Lower lobe of right lung (tissue), 2 donors: ENCODE results near the gene SLC25A36. TPM values are rescaled to one million over a fixed set of nuclear protein-coding genes. Genes with fewer than 3 reads are reported as not detected.
"Not testable (repeated sequence)": the region's sequence is repeated elsewhere in the genome, so short reads cannot be mapped to it uniquely, and the experiment has no call there.

Source experiments
- ATAC-seq, 2 donors: fragments of 200-7000 bp; cut with Tn5 transposase; one replicate each; pipeline ENCODE4 v1.9.1; 2020 to 2022; ENCODE audit warnings: mild to moderate bottlenecking in 2 of 2, moderate library complexity in 2 of 2
- DNase-seq: peaks from one replicate; pipeline ENCODE4 v3.0.0-alpha.2; 2020
- H3K27ac ChIP-seq: fragments of 200-600 bp; one replicate; pipeline ENCODE4 v1.8.0; 2022
- H3K27me3 ChIP-seq: fragments of 200-600 bp; one replicate; pipeline ENCODE4 v1.8.0; 2022; ENCODE audit warnings: low read depth
- H3K36me3 ChIP-seq: fragments of 200-600 bp; one replicate; pipeline ENCODE4 v1.8.0; 2022; ENCODE audit warnings: mild to moderate bottlenecking
- H3K4me1 ChIP-seq: fragments of 200-600 bp; one replicate; pipeline ENCODE4 v1.8.0; 2022
- H3K4me3 ChIP-seq: fragments of 200-600 bp; one replicate; pipeline ENCODE4 v1.8.0; 2022; ENCODE audit warnings: mild to moderate bottlenecking
- H3K9me3 ChIP-seq: fragments of 200-600 bp; one replicate; pipeline ENCODE4 v1.8.0; 2022
- intact Hi-C: fragments of 100-400 bp; cut with DNase I; formaldehyde crosslinking; loops from one replicate; pipeline ENCODE4 v1.11.0; 2022
- total RNA-seq: library from RNA; stranded (reverse); fragmentation: NEBNext Ultra II Directional; extraction: Animal tissue kit (Norgen Biotek cat#: 25700); gene quantifications from one replicate; pipeline ENCODE4 v1.2.1, GENCODE V29; 2021
- TF ChIP-seq, protein P1 (sequence below): fragments of 200-600 bp; IDR thresholded peaks from one replicate; pipeline ENCODE4 v1.8.0; 2022; ENCODE audit warnings: antibody characterized with exemption, mild to moderate bottlenecking
- donor health status: DM: no; HTN: yes; CAD: no; lungs with severe emphysema.

SLC25A36 gene
- total RNA-seq, 1 donor from 2014 or later = 91.5 TPM

DNA sequence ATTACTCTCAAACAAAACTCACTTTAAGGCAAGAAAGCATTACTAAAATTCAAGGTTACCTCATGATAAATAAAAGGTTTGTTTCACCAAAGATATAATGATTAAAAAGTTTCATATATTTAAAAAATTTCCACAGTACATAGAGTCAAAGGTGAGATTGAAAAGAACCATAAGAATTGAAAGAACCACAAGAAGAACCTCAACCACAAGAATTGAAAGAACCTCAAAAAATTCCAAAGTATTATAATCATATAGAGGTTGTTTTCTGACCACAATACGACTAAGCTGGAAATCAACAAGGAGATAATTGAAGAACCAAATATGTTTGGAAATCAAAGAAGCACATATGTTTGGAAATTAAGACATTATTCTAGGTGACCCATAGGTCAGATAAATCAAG lies 52.7 kb downstream of the SLC25A36 start:
- intact Hi-C loops = no loop called here
- TF ChIP-seq, protein P1, sequence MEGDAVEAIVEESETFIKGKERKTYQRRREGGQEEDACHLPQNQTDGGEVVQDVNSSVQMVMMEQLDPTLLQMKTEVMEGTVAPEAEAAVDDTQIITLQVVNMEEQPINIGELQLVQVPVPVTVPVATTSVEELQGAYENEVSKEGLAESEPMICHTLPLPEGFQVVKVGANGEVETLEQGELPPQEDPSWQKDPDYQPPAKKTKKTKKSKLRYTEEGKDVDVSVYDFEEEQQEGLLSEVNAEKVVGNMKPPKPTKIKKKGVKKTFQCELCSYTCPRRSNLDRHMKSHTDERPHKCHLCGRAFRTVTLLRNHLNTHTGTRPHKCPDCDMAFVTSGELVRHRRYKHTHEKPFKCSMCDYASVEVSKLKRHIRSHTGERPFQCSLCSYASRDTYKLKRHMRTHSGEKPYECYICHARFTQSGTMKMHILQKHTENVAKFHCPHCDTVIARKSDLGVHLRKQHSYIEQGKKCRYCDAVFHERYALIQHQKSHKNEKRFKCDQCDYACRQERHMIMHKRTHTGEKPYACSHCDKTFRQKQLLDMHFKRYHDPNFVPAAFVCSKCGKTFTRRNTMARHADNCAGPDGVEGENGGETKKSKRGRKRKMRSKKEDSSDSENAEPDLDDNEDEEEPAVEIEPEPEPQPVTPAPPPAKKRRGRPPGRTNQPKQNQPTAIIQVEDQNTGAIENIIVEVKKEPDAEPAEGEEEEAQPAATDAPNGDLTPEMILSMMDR = no peak
- ATAC-seq (no peak), DNase-seq (no peak)
- H3K9me3 ChIP-seq = no peaks in the 10 kb centered on the region
- no peaks in the 10 kb centered on the region for H3K4me1 ChIP-seq
- H3K4me3 ChIP-seq = no peak overlapping the region
- H3K36me3 ChIP-seq = no peaks in the 10 kb centered on the region
- H3K27ac ChIP-seq = no peak overlapping the region
- H3K27me3 ChIP-seq = no peaks in the 10 kb centered on the region

DNA sequence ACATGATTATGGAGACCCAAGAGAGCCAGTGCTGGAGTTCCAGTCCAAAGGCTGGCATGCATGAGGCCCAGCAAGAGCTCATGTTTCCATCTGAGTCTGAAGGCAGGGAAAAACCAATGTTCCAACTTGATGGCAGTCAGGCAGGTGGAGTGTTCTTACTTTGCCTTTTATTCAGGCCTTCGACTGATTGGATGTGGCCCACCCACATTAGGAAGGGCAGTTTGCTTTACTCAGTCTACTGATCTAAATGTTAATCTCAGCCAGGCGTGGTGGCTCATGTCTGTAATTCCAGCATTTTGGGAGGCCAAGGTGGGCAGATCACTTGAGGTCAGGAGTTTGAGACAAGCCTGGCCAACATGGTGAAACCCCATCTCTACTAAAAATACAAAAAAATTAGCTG lies 53.2 kb downstream of the SLC25A36 start:
- H3K27me3 ChIP-seq, ATAC-seq, H3K36me3 ChIP-seq, H3K27ac ChIP-seq, intact Hi-C loops, H3K4me1 ChIP-seq, H3K9me3 ChIP-seq, DNase-seq, H3K4me3 ChIP-seq: not testable (repeated sequence)

DNA sequence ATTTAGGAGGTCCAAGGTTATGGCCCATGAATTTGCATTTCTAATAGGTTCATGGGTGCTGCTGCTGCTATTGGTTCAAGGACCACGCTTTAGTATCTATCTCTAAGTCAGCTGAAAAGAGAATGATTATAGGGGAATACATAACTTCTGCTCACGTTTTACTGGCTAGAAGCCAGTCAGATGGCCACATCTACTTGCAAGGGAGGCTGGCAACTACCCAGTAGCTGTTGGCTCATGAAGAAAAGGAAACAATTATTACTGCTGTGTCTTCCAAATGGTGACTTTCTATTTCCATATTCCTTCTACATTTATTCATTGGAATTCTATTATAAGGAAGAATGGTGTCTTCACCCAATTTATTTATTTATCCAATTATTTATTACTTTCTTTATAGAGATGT lies 54.2 kb downstream of the SLC25A36 start:
- no peak for ATAC-seq
- H3K9me3 ChIP-seq = no peaks in the 10 kb centered on the region
- intact Hi-C loops = no loop called here

DNA sequence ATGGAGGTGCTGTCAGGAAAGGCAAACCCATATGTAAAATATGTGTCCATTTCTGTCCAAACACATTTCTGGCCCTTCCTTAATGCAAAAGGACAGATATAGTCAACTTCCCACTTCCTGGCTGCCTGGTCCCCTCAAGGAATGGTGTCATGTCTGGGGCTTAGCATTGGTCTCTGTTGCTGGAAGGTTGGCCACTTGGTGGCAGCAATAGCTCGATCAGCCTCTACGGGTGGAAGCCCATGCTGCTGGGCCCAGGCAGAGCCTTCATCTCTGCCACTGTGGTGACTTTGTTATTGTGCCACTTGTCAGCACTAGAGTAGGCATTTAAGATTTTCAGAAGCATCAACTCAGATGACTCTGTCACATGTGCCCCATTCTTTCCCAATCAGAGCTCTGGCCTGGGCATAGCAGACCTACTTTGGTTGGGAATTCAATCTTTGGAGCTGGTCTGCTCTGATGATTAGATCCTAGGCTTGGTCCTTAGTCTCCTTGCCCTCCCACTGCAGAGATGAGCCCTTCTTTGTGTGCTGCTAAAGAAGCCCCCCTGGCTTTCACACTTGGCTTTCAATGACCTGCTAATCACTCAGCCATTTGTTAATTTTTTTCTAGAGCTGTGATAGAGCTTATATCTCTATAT lies 58.5 kb downstream of the SLC25A36 start:
- Histone ChIP-seq H3K4me1 (no peaks in the 10 kb centered on the region), H3K27ac (no peak overlapping the region), H3K4me3 (no peak overlapping the region), H3K36me3 (no peaks in the 10 kb centered on the region), H3K27me3 (no peaks in the 10 kb centered on the region), H3K9me3 (no peaks in the 10 kb centered on the region)
- intact Hi-C loops = loop anchor here (10.0 kb wide), 1 partner anchor 195 kb away; no protein-coding TSS in a partner anchor
- ATAC-seq (peak; percentile 87 to 91), DNase-seq (peak; percentile 61)
- TF ChIP-seq, protein P1 = peak; percentile 65

More for the DNA sequence above, 54.2 kb downstream of the SLC25A36 start:
- no peaks in the 10 kb centered on the region for H3K36me3 ChIP-seq
- no peak overlapping the region for H3K4me3 ChIP-seq
- DNase-seq = no peak
- TF ChIP-seq, protein P1 = no peak
- H3K4me1 ChIP-seq = no peaks in the 10 kb centered on the region
- no peak overlapping the region for H3K27ac ChIP-seq
- H3K27me3 ChIP-seq = no peaks in the 10 kb centered on the region

DNA sequence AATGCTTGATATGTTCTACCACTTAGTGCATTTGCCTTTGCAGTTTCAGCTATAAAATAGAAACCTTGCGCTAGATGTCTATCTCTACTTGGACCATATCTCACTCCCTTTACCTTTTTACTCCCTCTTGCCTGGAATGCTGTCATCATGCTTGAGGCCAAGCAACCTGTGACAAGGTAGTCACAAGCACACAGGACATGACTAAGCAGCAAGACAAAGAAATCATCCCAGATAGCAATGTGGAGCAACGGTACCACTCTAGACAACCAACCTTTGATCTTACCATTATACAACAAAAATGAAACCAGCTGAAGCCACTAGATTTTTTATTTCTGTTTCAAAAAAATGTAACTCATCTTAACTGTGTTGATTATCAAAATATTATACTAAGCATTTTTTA lies 59.0 kb downstream of the SLC25A36 start:
- Histone ChIP-seq H3K36me3 (no peaks in the 10 kb centered on the region), H3K4me3 (no peak overlapping the region), H3K9me3 (no peaks in the 10 kb centered on the region), H3K27me3 (no peaks in the 10 kb centered on the region), H3K27ac (no peak overlapping the region), H3K4me1 (no peaks in the 10 kb centered on the region)
- intact Hi-C loops = loop anchor here (10.0 kb wide), 1 partner anchor 194 kb away; no protein-coding TSS in a partner anchor
- TF ChIP-seq, protein P1 = no peak
- no peak for DNase-seq
- ATAC-seq = no peak

DNA sequence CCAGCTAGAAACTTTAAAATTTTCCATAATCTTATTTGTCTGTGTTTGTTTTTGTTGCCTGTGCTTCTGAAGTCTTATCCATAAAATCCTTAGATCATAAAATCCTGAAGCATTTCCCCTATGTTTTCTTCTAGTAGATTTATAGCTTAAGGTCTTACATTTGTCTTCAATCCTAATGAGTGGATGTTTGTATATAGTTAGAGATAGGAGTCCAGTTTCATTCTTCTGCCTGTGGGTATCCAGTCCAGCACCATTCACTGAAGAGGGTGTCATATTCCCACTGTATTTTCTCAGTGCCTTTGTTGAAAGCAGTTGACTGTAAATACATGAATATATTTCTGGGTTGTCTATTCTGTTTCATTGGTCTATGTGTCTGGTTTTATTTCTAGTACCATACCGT lies 64.7 kb downstream of the SLC25A36 start:
- ATAC-seq (no peak), DNase-seq (no peak)
- Histone ChIP-seq H3K9me3 (no peaks in the 10 kb centered on the region), H3K27ac (no peak overlapping the region), H3K36me3 (no peaks in the 10 kb centered on the region), H3K27me3 (no peaks in the 10 kb centered on the region), H3K4me1 (no peaks in the 10 kb centered on the region), H3K4me3 (no peak overlapping the region)
- TF ChIP-seq, protein P1 = no peak
- intact Hi-C loops = loop anchor here (10.0 kb wide), 1 partner anchor 188 kb away; no protein-coding TSS in a partner anchor
